ENCODE data around the gene PADI3.

GRCh38 chr1:17237561-17237903 lies 11.4 kb upstream of the PADI3 start:
- TF ChIP-seq CTCF (optimal IDR thresholded peaks at IDR 0.05 in 1 of 3, IDR thresholded peaks at IDR 0.05 in 1 of 3, conservative IDR thresholded peaks at IDR 0.05 in 1 of 3; ENCODE audit: extremely low read depth in 1 of 3, insufficient read depth in 2 of 3, low read length in 3 of 3) (peak in 1 of 3 experiments; percentile 40), EZH2 (IDR thresholded peaks at IDR 0.05; ENCODE audit: low read length) (no peak)
